ENCODE results near the gene MAPK9.

The MAPK9 gene

GRCh38 chr5:180251887-180252286, 40.0 kb downstream of the MAPK9 start:
- no peak overlapping the region for H3K4me2 ChIP-seq (ENCODE audit: low read depth, low read length, poor library complexity, severe bottlenecking)
- no peak overlapping the region for H2AFZ ChIP-seq (ENCODE audit: low read depth, low read length, severe bottlenecking)
- H3F3A ChIP-seq (ENCODE audit: insufficient read depth) = no peaks in the 10 kb centered on the region
- peaks cover 35% of the 10 kb centered on the region; the same call in 1 of the 2 replicates for H3K9me3 ChIP-seq (ENCODE audit: insufficient read depth, low read length)
- no peak overlapping the region for H3K9ac ChIP-seq (ENCODE audit: low read length)
- H4K20me1 ChIP-seq (ENCODE audit: low read depth, low read length) = no peaks in the 10 kb centered on the region
- H3K79me2 ChIP-seq (ENCODE audit: insufficient read depth, low read length) = no peaks in the 10 kb centered on the region
- no peak overlapping the region for H3K27ac ChIP-seq (ENCODE audit: low read depth, low read length)
- no peaks in the 10 kb centered on the region for H3K27me3 ChIP-seq (ENCODE audit: low read length)
- no peak overlapping the region for H3K4me3 ChIP-seq (ENCODE audit: insufficient read depth, low read length, poor library complexity, severe bottlenecking)
- H3K9me2 ChIP-seq (replicated peaks; ENCODE audit: insufficient read depth, low read length) = no peaks in the 10 kb centered on the region
- TF ChIP-seq EZH2phosphoT487 (conservative IDR thresholded peaks at IDR 0.05; ENCODE audit: low read length) = no peak
- TF ChIP-seq CTCF (IDR thresholded peaks at IDR 0.05; ENCODE audit: insufficient read depth, low read length, poor library complexity, severe bottlenecking) = no peak
- H3K36me3 ChIP-seq (ENCODE audit: low read length) = peaks cover 26% of the 10 kb centered on the region

- TF ChIP-seq EZH2phosphoT487 (conservative IDR thresholded peaks at IDR 0.05; ENCODE audit: low read length) (no peak), CTCF (IDR thresholded peaks at IDR 0.05; ENCODE audit: insufficient read depth, low read length, poor library complexity, severe bottlenecking) (no peak)
- peaks cover 28% of the 10 kb centered on the region for H3K36me3 ChIP-seq (ENCODE audit: low read length)
Observed at GRCh38 chr5:180251141-180251540, 40.7 kb downstream of the MAPK9 start.

GRCh38 chr5:180250329-180250728, 41.6 kb downstream of the MAPK9 start:
- Histone ChIP-seq H3K9me2 (replicated peaks; ENCODE audit: insufficient read depth, low read length) (no peaks in the 10 kb centered on the region), H3K27me3 (ENCODE audit: low read length) (no peaks in the 10 kb centered on the region), H3K9ac (ENCODE audit: low read length) (no peak overlapping the region), H2AFZ (ENCODE audit: low read depth, low read length, severe bottlenecking) (no peak overlapping the region), H4K20me1 (ENCODE audit: low read depth, low read length) (no peaks in the 10 kb centered on the region), H3F3A (ENCODE audit: insufficient read depth) (no peaks in the 10 kb centered on the region), H3K4me3 (ENCODE audit: insufficient read depth, low read length, poor library complexity, severe bottlenecking) (no peak overlapping the region), H3K79me2 (ENCODE audit: insufficient read depth, low read length) (no peaks in the 10 kb centered on the region), H3K36me3 (ENCODE audit: low read length) (peaks cover 21% of the 10 kb centered on the region), H3K9me3 (ENCODE audit: insufficient read depth, low read length) (peaks cover 21% of the 10 kb centered on the region; the same call in 1 of the 2 replicates), H3K4me2 (ENCODE audit: low read depth, low read length, poor library complexity, severe bottlenecking) (no peak overlapping the region), H3K27ac (ENCODE audit: low read depth, low read length) (no peak overlapping the region)
- no peak for TF ChIP-seq EZH2phosphoT487 (conservative IDR thresholded peaks at IDR 0.05; ENCODE audit: low read length)
- no peak for TF ChIP-seq CTCF (IDR thresholded peaks at IDR 0.05; ENCODE audit: insufficient read depth, low read length, poor library complexity, severe bottlenecking)

More at GRCh38 chr5:180251141-180251540, 40.7 kb downstream of the MAPK9 start:
- H2AFZ ChIP-seq (ENCODE audit: low read depth, low read length, severe bottlenecking) = no peak overlapping the region
- H3K27ac ChIP-seq (ENCODE audit: low read depth, low read length) = no peak overlapping the region
- H3K9me2 ChIP-seq (replicated peaks; ENCODE audit: insufficient read depth, low read length) = no peaks in the 10 kb centered on the region
- H3K27me3 ChIP-seq (ENCODE audit: low read length) = no peaks in the 10 kb centered on the region
- H3K4me2 ChIP-seq (ENCODE audit: low read depth, low read length, poor library complexity, severe bottlenecking) = no peak overlapping the region
- no peaks in the 10 kb centered on the region for H3F3A ChIP-seq (ENCODE audit: insufficient read depth)
- H3K4me3 ChIP-seq (ENCODE audit: insufficient read depth, low read length, poor library complexity, severe bottlenecking) = no peak overlapping the region
- H3K9ac ChIP-seq (ENCODE audit: low read length) = no peak overlapping the region
- H4K20me1 ChIP-seq (ENCODE audit: low read depth, low read length) = no peaks in the 10 kb centered on the region
- no peaks in the 10 kb centered on the region for H3K79me2 ChIP-seq (ENCODE audit: insufficient read depth, low read length)
- H3K9me3 ChIP-seq (ENCODE audit: insufficient read depth, low read length) = peaks cover 29% of the 10 kb centered on the region; the same call in 1 of the 2 replicates

All from SU-DHL-6 (cell line).